SK-N-SH treated with all-trans-retinoic acid at 6 μM for 48 hours (cell line): Measurements from ENCODE around the gene EDA.

ENCODE experiments used
- ATAC-seq: fragments of 200-7000 bp; cut with Tn5 transposase; 3 replicates; pipeline ENCODE4 v1.9.1; 2020; ENCODE audit warnings: mild to moderate bottlenecking, moderate library complexity
- ARNTL ChIP-seq: fragments of 450-650 bp; formaldehyde crosslinking; IDR thresholded peaks from 2 replicates; pipeline ENCODE4 v1.5.0; 2020; ENCODE audit warnings: low read depth, mild to moderate bottlenecking, moderate library complexity, borderline replicate concordance
- BACH2 ChIP-seq: fragments of 250-450 bp; sonication (Bioruptor Pico); IDR thresholded peaks from 2 replicates; pipeline ENCODE4 v1.9.0; 2021; ENCODE audit warnings: mild to moderate bottlenecking, borderline replicate concordance
- GLIS3 ChIP-seq: fragments of 250-450 bp; sonication (Bioruptor Pico); IDR thresholded peaks from 2 replicates; pipeline ENCODE4 v1.5.0; 2020; ENCODE audit warnings: mild to moderate bottlenecking, moderate library complexity
- ISL1 ChIP-seq: fragments of 250-450 bp; sonication (Bioruptor Pico); IDR thresholded peaks from 2 replicates; pipeline ENCODE4 v2.1.2; 2022; ENCODE audit warnings: mild to moderate bottlenecking, moderate library complexity
- OSR1 ChIP-seq: fragments of 250-450 bp; sonication (Bioruptor Pico); IDR thresholded peaks from 2 replicates; pipeline ENCODE4 v1.8.0; 2022; ENCODE audit warnings: moderate library complexity, mild to moderate bottlenecking, inconsistent platforms
- PPARA ChIP-seq: fragments of 250-450 bp; sonication (Bioruptor Pico); IDR thresholded peaks from 2 replicates; pipeline ENCODE4 v1.5.0; 2020; ENCODE audit warnings: mild to moderate bottlenecking, borderline replicate concordance
- RARB ChIP-seq: fragments of 250-450 bp; sonication (Bioruptor Pico); IDR thresholded peaks from 2 replicates; pipeline ENCODE4 v1.8.0; 2021; ENCODE audit warnings: mild to moderate bottlenecking, moderate library complexity
- SNAI2 ChIP-seq: fragments of 250-450 bp; sonication (Bioruptor Pico); IDR thresholded peaks from 2 replicates; pipeline ENCODE4 v1.5.0; 2020; ENCODE audit warnings: mild to moderate bottlenecking, moderate library complexity
- TOX ChIP-seq: fragments of 250-450 bp; sonication (Bioruptor Pico); IDR thresholded peaks from 2 replicates; pipeline ENCODE4 v1.8.0; 2021; ENCODE audit warnings: mild to moderate bottlenecking, moderate library complexity, borderline replicate concordance
- ZC3H10 ChIP-seq: fragments of 250-450 bp; sonication (Bioruptor Pico); IDR thresholded peaks from 2 replicates; pipeline ENCODE4 v1.5.1; 2021; ENCODE audit warnings: mild to moderate bottlenecking, moderate library complexity
- ZFP30 ChIP-seq: fragments of 450-650 bp; formaldehyde crosslinking; IDR thresholded peaks from 2 replicates; pipeline ENCODE4 v1.5.0; 2022; ENCODE audit warnings: mild to moderate bottlenecking, moderate library complexity
- ZNF70 ChIP-seq: fragments of 450-650 bp; formaldehyde crosslinking; IDR thresholded peaks from 2 replicates; pipeline ENCODE4 v1.5.0; 2020; ENCODE audit warnings: mild to moderate bottlenecking, moderate library complexity
- ZNF8 ChIP-seq: fragments of 450-650 bp; formaldehyde crosslinking; IDR thresholded peaks from 2 replicates; pipeline ENCODE4 v1.5.0; 2020; ENCODE audit warnings: mild to moderate bottlenecking, moderate library complexity
- TF ChIP-seq, protein P1 (sequence below): fragments of 250-450 bp; sonication (Bioruptor Pico); IDR thresholded peaks from 2 replicates; pipeline ENCODE4 v1.8.0; 2020; ENCODE audit warnings: mild to moderate bottlenecking, moderate library complexity, borderline replicate concordance
- TF ChIP-seq, protein P2 (sequence below): fragments of 250-450 bp; sonication (Bioruptor Pico); IDR thresholded peaks from 2 replicates; pipeline ENCODE4 v1.8.0; 2021; ENCODE audit warnings: low read depth, mild to moderate bottlenecking, moderate library complexity, borderline replicate concordance
- TF ChIP-seq, protein P3 (sequence below): fragments of 250-450 bp; sonication (Bioruptor Pico); IDR thresholded peaks from 2 replicates; pipeline ENCODE4 v1.5.0; 2020; ENCODE audit warnings: mild to moderate bottlenecking, moderate library complexity
- TF ChIP-seq, protein P4 (sequence below): fragments of 250-450 bp; sonication (Bioruptor Pico); IDR thresholded peaks from 2 replicates; pipeline ENCODE4 v1.5.1; 2021; ENCODE audit warnings: mild to moderate bottlenecking, moderate library complexity
- TF ChIP-seq, protein P5 (sequence below): fragments of 250-450 bp; sonication (Bioruptor Pico); IDR thresholded peaks from 2 replicates; pipeline ENCODE4 v1.5.1; 2020; ENCODE audit warnings: low read depth, mild to moderate bottlenecking, moderate library complexity

EDA gene

DNA sequence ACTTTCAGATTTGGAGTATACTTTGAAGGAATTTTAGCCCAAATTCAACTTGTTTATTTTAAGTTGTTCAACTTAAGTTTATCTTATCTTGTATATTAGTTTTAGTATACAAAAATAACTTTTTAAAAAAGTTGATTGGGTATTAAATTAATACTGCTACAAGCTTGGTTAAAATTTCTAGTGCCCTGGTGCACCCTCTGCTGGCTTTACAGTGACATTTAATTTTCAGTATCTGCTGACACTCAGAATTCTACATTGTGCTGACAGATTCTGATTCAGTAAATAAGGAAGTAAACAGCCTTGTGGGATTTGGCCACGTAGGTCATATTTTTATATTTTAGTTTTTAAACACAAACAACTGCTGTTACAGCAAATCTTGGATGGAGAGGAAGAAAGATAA, 2.9 kb downstream of the EDA start:
- TF ChIP-seq ZC3H10 (CRISPR knock-in tag) (no peak), ARNTL (no peak), PPARA (CRISPR knock-in tag) (no peak), BACH2 (CRISPR knock-in tag) (no peak), ZNF8 (CRISPR knock-in tag) (no peak), GLIS3 (CRISPR knock-in tag) (no peak), RARB (no peak), ZNF70 (CRISPR knock-in tag) (no peak), TOX (CRISPR knock-in tag) (no peak), ISL1 (CRISPR knock-in tag) (no peak), OSR1 (CRISPR knock-in tag) (no peak)
- TF ChIP-seq, protein P1, sequence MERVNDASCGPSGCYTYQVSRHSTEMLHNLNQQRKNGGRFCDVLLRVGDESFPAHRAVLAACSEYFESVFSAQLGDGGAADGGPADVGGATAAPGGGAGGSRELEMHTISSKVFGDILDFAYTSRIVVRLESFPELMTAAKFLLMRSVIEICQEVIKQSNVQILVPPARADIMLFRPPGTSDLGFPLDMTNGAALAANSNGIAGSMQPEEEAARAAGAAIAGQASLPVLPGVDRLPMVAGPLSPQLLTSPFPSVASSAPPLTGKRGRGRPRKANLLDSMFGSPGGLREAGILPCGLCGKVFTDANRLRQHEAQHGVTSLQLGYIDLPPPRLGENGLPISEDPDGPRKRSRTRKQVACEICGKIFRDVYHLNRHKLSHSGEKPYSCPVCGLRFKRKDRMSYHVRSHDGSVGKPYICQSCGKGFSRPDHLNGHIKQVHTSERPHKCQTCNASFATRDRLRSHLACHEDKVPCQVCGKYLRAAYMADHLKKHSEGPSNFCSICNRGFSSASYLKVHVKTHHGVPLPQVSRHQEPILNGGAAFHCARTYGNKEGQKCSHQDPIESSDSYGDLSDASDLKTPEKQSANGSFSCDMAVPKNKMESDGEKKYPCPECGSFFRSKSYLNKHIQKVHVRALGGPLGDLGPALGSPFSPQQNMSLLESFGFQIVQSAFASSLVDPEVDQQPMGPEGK (CRISPR knock-in tag): no peak
- TF ChIP-seq, protein P2, sequence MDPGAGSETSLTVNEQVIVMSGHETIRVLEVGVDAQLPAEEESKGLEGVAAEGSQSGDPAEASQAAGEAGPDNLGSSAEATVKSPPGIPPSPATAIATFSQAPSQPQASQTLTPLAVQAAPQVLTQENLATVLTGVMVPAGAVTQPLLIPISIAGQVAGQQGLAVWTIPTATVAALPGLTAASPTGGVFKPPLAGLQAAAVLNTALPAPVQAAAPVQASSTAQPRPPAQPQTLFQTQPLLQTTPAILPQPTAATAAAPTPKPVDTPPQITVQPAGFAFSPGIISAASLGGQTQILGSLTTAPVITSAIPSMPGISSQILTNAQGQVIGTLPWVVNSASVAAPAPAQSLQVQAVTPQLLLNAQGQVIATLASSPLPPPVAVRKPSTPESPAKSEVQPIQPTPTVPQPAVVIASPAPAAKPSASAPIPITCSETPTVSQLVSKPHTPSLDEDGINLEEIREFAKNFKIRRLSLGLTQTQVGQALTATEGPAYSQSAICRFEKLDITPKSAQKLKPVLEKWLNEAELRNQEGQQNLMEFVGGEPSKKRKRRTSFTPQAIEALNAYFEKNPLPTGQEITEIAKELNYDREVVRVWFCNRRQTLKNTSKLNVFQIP: no peak
- TF ChIP-seq, protein P3, sequence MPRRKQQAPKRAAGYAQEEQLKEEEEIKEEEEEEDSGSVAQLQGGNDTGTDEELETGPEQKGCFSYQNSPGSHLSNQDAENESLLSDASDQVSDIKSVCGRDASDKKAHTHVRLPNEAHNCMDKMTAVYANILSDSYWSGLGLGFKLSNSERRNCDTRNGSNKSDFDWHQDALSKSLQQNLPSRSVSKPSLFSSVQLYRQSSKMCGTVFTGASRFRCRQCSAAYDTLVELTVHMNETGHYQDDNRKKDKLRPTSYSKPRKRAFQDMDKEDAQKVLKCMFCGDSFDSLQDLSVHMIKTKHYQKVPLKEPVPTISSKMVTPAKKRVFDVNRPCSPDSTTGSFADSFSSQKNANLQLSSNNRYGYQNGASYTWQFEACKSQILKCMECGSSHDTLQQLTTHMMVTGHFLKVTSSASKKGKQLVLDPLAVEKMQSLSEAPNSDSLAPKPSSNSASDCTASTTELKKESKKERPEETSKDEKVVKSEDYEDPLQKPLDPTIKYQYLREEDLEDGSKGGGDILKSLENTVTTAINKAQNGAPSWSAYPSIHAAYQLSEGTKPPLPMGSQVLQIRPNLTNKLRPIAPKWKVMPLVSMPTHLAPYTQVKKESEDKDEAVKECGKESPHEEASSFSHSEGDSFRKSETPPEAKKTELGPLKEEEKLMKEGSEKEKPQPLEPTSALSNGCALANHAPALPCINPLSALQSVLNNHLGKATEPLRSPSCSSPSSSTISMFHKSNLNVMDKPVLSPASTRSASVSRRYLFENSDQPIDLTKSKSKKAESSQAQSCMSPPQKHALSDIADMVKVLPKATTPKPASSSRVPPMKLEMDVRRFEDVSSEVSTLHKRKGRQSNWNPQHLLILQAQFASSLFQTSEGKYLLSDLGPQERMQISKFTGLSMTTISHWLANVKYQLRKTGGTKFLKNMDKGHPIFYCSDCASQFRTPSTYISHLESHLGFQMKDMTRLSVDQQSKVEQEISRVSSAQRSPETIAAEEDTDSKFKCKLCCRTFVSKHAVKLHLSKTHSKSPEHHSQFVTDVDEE (CRISPR knock-in tag): no peak
- TF ChIP-seq, protein P4, sequence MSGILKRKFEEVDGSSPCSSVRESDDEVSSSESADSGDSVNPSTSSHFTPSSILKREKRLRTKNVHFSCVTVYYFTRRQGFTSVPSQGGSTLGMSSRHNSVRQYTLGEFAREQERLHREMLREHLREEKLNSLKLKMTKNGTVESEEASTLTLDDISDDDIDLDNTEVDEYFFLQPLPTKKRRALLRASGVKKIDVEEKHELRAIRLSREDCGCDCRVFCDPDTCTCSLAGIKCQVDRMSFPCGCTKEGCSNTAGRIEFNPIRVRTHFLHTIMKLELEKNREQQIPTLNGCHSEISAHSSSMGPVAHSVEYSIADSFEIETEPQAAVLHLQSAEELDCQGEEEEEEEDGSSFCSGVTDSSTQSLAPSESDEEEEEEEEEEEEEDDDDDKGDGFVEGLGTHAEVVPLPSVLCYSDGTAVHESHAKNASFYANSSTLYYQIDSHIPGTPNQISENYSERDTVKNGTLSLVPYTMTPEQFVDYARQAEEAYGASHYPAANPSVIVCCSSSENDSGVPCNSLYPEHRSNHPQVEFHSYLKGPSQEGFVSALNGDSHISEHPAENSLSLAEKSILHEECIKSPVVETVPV (CRISPR knock-in tag): no peak
- peak; percentile 23; the same call in 1 of the 3 replicates for ATAC-seq

DNA sequence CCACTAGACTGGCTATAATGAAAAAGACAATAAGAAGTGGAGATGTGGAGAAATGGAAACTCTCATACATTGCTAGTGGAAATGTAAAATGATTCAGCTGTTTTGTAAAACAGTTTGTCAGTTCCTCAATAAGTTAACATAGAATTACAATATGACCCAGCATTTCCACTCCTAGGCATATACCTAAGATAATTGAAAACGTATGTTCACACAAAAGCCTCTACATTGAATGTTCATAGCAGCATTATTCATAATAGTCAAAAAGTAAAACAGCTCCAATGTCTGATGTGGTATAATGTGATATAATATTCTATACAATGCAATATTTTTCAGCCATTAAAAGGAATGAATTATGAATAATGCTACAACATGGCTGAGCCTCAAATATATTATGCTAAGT, 10.2 kb downstream of the EDA start:
- no peak for TF ChIP-seq GLIS3 (CRISPR knock-in tag)
- no peak for TF ChIP-seq OSR1 (CRISPR knock-in tag)
- no peak for ATAC-seq

DNA sequence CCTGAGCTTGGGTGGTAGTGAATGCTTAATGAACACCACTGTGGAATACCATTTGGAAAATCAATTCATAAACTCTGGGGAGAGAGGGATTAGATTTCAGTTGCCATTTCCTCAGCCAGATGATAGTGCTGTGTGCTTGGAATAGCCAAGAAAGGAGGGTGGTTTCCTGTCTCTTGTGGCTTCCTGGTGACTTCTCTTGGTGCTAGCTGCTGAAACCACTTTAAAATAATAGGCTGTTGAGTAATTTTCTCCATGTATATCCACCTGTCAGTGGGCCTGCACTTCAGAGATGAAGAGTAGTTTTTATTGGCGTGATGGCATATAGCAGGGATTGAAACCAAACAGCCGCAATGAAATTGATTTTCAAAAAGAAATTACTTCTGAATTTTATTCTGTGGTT, 11.8 kb downstream of the EDA start:
- no peak for ATAC-seq
- TF ChIP-seq TOX (CRISPR knock-in tag): no peak

DNA sequence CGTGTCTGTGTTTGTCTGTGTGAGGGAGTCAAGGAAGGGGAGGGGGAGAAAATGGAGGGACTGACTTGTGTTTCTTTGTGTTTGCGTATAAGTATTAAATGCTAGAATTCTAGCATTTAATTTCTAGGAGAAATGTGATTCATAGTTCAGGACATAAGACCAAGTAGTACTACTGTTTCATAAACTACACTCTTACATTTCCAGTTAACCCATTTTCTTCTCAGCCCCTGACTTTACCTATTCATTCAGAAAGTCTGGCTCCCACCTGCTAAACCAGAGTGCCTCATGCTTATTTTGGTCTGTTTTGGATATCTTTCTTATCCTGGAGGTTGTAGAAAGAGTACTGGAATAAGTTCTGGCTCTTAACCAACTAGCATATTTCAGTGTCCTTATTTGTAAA, 14.2 kb downstream of the EDA start:
- no peak for ATAC-seq
- TF ChIP-seq SNAI2 (no peak), ZFP30 (CRISPR knock-in tag) (no peak), BACH2 (CRISPR knock-in tag) (no peak)
- TF ChIP-seq, protein P1 (CRISPR knock-in tag): no peak
- TF ChIP-seq, protein P5, sequence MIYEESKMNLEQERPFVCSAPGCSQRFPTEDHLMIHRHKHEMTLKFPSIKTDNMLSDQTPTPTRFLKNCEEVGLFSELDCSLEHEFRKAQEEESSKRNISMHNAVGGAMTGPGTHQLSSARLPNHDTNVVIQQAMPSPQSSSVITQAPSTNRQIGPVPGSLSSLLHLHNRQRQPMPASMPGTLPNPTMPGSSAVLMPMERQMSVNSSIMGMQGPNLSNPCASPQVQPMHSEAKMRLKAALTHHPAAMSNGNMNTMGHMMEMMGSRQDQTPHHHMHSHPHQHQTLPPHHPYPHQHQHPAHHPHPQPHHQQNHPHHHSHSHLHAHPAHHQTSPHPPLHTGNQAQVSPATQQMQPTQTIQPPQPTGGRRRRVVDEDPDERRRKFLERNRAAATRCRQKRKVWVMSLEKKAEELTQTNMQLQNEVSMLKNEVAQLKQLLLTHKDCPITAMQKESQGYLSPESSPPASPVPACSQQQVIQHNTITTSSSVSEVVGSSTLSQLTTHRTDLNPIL (CRISPR knock-in tag): no peak
